GM18870 (cell line): Measurements from ENCODE around the gene BTBD10.
"Not testable (repeated sequence)": the region's sequence is repeated elsewhere in the genome, so short reads cannot be mapped to it uniquely, and the experiment has no call there.

Experiments
- ATAC-seq: cut with Tn5 transposase; IDR thresholded peaks from one replicate; pipeline ENCODE4 v1.9.1; 2021; ENCODE audit warnings: moderate library complexity; ENCODE audit not compliant: unreplicated experiment

The BTBD10 gene

DNA sequence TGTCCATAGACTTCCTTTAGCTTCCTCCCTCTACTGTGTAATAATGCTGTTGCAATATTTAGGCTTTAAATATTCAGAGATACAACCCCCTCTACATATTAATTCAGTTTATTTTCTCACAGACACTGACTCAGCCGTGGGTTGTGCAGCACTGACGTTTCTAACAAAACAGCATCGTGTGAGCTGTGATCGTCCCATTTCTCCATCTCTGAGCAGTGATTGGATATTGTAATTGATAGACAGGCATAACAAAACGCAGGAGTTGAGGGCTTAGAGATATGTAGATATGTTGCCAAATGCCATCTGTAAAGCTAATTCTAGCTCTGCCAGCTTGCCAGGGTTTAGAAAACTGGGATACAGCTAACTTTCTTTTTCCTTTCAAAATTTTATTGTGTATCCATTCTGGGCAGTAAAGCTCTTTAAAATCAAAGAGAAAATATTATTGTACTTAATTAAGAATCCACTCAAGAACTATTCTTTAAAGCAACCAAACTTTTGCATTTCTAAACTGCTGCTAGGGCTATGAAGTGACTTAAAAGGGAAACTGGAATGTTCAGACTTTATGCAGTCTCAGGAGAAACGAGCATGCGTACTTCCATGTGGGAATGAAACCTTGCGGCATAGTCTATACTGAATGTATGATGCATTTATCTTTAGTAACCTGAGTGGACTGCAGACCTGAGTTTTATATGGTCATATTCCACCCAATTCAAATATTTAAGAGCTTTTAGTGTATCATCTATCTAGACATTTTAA is 22.7 kb downstream of the BTBD10 start:
- ATAC-seq, result no peak

DNA sequence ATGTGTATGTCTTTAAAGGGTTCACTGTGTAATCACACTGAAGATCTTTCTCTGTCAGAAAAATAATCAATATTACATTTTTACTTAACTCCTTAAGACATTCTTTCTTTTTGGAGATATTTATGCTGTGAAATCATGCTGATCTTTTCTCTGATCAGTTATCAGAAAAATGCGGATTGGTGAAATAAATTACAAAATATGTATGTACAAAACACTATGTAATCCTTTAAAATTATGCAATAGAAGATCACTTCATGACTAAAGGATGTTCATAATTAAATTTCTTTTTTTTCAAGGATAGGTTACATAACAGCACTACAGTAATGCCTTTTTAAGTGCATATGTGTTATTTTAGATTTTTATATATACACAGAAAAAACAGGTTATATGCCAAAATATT is 24.7 kb downstream of the BTBD10 start:
- no peak for ATAC-seq

DNA sequence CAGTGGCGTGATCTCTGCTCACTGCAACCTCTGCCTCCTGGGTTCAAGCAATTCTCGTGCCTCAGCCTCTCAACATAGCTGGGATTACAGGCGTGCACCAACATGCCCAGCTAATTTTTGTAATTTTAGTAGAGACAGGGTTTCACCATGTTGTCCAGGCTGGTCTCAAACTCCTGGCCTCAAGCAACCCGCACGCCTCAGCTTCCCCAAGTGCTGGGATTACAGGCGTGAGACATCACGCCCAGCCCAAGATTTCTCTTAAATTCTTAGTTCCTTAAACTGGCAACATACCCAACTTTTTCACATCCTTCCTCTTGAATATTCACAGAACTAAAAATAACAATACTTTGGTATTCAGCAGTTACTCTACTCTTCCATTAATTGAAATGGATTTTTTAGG is 26.2 kb downstream of the BTBD10 start:
- not testable (repeated sequence) for ATAC-seq

DNA sequence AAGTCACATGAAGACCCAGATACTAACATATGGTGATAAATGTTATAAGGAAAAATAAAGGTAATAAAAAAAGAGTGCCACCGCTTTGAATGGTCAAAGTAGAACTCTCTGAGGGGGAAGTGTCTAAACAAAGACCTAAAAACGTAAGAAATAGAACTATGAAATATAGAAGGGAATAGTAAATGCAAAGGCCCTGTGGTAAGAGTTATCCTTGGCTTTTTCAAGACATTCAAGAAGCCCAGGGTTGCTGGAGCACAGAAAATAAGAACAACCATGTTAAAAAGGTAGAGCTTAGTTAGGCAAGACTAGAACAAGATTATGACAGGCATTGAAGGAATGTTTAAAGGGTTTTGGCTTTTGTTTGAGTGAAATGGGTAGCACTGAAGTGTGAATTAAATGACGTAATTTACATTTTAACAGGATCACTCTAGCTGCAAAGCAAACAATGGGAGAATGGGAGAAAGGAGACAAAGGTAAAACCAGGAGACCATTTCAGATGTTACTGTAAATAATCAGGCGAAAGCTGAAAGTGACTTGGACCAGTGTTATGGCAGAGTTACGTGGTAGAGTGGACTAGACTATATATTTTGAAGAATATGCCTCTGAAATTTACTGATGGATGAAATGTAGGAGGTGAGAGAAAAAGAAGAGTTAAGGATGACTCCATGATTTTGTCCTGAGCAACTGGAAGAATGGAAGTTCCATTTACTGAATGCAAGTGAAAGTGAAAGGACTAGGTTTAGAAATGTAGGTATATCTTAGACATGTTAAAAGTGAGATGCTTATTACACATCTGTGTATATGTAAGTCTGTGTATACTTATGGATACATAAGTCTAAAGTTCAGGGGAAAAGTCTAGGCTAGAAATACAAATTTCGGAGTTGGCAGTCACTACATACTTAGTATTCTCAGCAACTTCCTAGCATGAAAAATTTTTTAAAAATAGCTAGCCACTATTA is 28.5 kb downstream of the BTBD10 start:
- no peak for ATAC-seq

DNA sequence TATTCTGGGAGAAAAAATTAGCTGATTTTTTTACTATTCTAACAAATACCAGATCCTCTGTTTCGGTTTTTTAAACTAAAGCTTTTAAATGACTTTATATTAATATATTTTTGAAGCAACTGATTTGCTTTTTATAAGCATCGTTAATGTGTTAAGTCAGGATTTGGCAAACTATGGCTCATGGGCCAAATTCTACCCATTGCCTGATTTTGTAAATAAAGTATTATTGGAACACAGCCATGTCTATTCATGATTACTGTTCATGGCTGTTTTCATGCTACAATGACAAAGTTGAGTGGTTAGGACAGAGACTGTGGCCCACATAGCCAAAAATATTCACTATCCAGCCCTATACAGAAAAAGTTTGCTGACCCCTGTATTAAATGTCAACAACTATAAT is 29.6 kb downstream of the BTBD10 start:
- ATAC-seq, result no peak

DNA sequence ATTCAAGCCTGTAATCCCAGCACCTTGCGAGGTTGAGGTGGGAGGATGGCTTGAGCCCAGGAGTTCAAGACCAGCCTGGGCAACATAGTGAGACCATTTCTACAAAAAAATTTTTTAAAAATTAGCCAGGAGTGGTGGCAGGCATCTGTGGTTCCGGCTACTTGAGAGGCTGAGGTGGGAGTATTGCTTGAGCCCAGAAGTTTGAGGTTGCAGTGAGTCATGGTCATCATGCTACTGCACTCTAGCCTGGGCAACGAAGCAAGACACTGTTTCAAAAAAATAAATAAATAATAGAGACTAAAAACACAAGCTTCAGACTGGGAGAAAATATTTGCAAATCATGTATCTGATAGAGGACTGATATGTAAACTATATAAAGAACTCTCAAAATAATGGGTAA is 33.2 kb downstream of the BTBD10 start:
- ATAC-seq, result no peak

DNA sequence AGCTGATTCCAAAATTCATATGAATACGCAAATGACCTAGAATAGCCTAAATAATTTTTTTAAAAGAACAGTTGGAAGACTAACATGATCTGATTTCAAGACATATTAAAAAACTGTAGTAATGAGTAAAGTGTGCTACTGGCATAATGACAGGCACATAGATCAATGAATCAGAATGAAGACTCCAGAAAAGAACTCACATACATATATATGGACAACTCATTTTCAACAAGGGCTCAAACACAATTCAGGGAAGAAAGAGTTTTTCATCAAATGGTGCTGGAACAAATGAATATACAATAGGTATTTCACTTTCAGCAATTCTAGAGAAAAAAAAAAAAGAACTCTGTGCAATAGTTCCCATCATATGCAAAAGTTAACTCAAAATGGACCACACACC is 33.7 kb downstream of the BTBD10 start:
- ATAC-seq, result no peak

DNA sequence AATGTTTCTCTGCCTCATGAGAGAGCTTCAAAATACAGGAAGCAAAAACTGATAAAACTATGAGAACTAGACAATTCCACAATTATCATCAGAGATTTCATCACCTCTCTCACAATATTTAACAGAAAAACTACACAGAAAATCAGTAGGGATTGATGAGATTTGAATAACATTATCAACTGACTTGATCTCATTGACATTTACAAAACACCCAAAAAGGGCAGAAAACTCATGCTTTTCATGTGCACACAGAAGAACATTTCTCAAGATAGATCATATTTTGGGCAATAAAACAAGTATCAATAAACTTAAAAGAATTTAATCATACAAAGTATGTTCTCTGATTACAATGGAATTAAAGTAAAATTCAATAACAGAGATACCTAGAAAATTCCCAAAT is 35.6 kb downstream of the BTBD10 start:
- ATAC-seq, result no peak

DNA sequence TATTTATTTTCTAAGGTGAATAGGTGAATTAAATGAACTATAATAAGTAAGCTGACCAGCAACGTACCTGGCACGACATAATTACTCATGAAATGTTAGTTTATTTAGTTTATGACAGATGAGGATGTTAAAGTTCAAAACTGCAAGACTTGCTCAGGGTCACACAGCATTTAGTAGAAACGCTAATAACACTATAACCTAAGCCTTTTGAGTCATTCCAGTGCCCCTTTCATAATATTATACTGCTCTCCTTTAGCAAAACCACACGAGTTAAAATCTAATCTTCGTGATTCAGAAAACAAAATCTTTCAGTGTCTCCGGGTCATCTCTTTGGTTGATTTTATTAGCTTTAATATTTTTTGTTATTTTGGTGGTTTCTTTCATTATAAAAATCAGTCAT is 39.6 kb downstream of the BTBD10 start:
- ATAC-seq, result no peak

DNA sequence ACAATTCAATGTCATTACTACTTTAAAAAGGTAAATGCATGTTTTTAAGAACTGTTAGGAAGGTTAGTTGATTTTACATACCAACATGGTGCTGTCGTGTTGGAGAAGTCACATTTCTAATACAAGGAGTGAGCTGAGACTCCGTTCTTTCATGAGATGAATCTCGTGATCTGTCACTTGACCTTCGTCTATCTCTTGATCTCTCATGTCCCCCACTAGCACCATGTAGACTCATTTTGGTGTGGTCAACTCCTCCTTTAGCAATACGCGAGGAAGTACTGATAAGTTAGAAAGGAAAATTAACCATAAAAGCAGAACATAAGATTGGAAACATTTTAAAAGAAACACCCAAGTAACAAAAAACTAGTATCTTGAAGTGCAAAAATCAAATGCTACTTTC is 41.5 kb downstream of the BTBD10 start:
- ATAC-seq, result no peak

DNA sequence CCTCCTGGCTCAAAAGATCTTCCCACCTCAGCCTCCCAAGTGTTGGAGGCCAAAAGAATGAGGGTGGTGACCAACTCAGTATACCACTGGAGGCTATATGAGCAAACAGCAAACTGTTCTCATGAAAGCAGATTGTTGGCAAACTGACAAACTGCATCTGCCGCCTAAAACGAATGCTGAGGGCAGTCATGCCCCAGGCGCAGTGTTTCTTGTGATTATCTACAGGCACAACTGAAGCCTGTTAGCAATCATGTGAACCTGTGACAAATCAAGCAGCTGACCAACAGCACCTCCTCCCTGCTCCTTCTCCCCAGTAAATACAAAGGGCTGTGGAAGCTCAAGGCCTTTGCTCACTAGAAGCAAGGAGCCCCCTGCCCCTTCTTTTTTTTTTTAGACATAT is 47.8 kb downstream of the BTBD10 start:
- no peak for ATAC-seq

DNA sequence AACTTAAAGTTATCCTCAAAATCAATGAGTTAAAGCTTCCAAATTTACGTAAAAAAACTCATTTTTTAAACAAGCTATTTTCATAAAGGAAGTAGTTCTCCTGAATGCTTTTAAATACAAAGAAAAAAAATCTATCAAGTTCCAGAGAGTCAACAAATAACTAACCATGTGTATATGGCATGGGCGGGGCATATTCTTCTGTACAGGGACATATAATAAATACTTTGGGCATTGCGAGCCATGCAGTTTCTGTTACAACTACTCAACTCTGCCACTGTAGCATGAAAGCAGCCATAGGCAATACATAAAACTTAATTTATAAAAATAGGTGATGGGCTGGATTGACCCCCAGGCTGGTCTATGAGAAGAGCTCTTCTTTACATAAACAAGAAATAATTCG is 57.8 kb downstream of the BTBD10 start:
- ATAC-seq, result no peak

DNA sequence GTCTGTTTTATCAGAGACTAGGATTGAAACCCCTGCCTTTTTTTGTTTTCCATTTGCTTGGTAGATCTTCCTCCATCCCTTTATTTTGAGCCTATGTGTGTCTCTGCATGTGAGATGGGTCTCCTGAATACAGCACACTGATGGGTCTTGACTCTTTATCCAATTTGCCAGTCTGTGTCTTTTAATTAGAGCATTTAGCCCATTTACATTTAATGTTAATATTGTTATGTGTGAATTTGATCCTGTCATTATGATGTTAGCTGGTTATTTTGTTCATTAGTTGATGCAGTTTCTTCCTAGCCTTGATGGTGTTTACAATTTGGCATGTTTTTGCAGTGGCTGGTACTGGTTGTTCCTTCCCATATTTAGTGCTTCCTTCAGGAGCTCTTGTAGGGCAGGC is 64.7 kb downstream of the BTBD10 start:
- ATAC-seq, result not testable (repeated sequence)

DNA sequence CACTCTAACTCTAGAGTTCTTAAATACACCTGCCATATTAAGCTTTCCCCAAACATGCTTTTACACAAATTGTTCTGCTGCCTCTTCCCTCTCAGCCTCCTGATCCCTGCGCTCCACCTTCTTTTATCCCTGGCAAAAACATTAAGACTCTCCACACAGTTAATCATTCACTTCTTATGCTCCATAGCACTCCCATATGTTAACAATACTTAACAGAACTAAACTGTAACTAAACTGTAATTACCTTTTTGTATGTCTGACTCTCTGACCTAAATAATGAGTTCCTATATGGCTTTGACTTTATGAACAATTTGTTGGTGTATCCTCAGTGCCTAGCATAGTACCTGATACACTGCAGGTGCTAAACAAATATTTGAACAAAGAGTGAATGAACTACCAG is 71.8 kb downstream of the BTBD10 start:
- no peak for ATAC-seq

DNA sequence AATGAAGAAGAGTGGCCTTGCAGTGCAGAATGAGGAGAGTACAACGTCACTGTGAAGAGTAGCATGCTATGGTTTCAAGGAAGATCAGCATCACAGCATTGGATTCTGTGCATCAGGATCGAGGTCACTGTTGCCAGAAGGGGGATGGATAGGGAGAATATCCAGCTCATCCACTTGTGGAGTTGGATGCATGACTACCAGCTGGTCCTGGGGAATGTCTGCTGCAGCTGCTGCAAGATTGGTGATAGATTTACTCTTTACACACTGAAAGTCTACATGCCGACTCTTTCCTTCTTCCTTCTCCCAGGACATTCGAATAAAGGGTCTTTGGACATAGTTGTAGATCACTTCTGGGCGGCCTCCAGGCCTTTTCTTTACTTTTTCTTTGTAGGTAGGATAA is 74.3 kb downstream of the BTBD10 start:
- no peak for ATAC-seq

DNA sequence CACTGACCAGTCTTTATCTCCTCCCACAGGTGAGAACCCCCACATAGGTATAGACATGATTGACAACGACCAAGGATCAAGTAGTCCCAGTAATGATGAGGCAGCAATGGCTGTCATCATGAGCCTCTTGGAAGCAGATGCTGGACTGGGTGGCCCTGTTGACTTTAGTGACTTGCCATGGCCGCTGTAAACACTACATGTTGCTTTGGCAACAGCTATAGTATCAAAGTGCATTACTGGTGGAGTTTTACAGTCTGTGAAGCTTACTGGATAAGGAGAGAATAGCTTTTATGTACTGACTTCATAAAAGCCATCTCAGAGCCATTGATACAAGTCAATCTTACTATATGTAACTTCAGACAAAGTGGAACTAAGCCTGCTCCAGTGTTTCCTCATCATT is 76.5 kb downstream of the BTBD10 start:
- ATAC-seq, result no peak

DNA sequence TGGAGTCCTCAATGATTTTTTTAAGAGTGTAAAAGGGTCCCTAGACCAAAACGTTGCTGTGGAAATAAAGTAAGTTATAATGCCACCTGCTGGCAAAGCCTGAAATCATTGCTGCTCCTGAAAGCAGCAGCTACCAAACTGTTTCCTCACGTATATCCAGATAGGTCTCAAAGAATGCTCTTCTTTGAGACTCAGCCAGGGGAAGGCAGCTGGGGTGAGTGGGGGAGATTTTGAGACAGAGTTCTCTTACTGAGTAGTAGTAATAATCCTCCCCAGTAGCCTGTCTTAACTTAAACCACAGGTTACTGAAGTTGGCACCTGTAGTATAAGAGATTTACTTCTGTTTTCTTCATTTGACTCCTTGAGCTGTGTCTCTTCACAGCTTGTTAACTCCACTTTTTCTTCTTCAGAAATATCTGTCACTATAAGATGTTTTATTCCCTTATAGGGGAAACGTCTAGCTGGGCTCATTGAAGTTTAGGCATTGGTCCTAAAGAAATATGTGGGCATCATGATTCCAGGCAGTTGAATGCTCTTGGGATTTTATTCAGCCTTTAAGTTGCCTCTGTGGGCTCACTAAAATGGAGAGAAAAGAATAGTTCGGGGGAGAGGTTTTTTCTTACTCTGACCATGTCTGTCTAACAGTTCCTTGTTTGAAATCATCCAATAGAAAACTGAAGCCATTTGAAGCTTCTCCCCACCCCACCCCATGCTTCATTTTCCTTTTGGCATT is 77.9 kb downstream of the BTBD10 start:
- ATAC-seq, result no peak

DNA sequence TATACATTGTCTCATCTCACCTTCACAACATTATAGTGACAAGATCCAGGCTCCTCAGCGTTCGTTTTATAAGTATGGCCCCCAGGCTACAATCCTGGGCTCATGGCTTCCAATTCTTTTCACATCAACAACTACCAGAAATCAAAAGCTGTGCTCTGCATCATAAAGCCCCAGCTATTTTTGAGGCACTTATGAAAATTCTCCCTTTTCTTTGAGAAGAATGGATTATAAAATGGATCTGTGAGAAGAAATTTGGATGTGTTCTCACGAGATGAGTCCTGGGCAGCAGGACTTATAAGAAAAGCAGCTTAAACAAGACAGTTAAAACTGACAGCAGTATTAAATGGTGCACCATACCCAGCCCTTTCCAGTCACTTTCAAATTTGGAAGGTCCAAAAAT is 80.3 kb downstream of the BTBD10 start:
- ATAC-seq, result no peak

DNA sequence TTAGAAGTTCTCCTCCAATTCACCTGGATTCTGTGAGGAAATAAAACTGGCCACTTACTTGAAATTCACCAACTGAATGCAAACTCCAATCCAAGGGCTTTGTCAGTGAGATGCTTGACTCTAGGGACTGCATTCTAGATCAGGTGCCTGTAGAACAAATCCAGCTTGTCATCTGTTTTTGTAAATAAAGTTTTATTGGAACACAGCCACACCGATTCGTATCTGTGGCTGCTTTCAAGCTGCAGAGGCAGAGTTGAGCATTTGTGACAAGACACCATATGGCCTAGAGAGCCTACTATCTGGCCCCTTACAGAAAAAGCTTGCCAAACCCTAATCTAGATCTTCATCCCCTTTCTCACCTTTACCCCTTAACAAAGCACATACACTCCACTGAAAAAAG is 82.3 kb downstream of the BTBD10 start:
- no peak for ATAC-seq

DNA sequence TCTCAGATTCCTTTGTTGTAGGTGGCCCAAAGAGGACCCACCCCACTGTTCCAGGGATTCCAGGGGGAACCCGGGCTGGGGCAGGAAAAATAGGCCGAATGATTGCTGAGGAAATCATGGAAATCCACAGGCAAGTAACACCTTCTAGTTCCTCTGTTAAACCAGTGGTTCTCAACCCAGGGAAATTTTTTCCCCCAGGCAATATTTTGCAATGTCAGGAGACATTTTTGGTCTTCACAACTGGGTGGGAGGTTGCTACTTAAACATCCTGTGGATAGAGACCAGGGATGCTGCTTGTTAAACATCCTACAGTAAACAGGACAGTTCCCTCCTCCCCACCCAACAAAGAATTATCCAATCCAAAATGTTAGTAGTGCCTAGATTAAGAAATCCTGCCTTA is 84.7 kb downstream of the BTBD10 start:
- ATAC-seq, result no peak

DNA sequence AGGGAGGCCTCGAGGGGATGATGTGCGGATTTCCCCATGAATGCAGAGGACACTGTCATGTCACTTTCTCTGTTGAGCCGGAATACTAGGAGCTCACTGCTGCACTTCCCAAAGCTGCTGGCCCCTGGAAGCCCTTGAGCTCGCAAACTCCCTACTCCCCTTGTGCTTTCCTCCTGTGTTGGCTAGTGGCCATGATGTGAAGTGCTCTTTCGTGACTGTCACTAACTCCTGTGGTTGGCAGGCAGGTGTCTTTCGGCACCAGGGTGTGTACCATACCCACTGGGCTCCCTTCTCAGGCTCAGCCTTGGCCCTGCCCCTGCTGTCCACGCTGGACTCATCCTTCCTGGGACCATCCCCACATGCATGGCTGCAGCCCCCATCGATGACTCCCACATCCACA is 86.2 kb downstream of the BTBD10 start:
- ATAC-seq, result no peak

DNA sequence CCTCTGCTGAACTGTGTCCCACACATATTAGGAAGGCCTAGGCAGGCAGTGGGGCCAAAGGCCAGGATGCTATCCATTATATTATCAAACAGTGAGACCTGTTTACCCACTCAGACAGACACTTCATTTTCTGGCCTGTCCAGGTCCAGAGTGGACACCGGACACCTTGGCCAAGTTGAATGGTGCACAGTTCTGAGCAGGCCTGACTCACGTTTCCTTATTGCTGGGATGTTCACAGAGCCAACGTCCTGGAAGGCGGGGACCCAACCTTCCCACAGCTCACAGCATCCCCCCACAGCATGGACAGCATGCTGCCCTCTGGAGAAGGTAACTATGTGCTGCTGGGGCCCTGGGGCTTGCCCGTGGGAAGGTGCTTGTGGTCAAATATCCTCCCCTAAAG is 86.6 kb downstream of the BTBD10 start:
- no peak for ATAC-seq
